Trophoblast cell (in vitro differentiated cells and primary cell): ENCODE measurements around the gene MS4A10.

Experiments used
- DNase-seq, 2 donors: peaks; one replicate each; pipeline ENCODE4 v3.0.0-alpha.2; 2016
- H2AFZ ChIP-seq: 2 replicates; pipeline ENCODE4 v1.6.1; 2013; ENCODE audit warnings: low read length, moderate library complexity, mild to moderate bottlenecking; ENCODE audit not compliant: insufficient read depth, poor library complexity
- H2AK5ac ChIP-seq: 2 replicates; pipeline ENCODE4 v1.6.1; 2013; ENCODE audit warnings: mild to moderate bottlenecking, low read length
- H2BK120ac ChIP-seq: 2 replicates; pipeline ENCODE4 v1.6.1; 2013; ENCODE audit warnings: low read length, mild to moderate bottlenecking, moderate library complexity; ENCODE audit not compliant: insufficient read depth, poor library complexity
- H2BK12ac ChIP-seq: 2 replicates; pipeline ENCODE4 v1.6.1; 2013; ENCODE audit warnings: mild to moderate bottlenecking, low read length, moderate library complexity
- H2BK5ac ChIP-seq: 2 replicates; pipeline ENCODE4 v1.6.1; 2013; ENCODE audit warnings: low read length, low read depth, moderate library complexity, mild to moderate bottlenecking; ENCODE audit not compliant: poor library complexity
- H3K14ac ChIP-seq: 2 replicates; pipeline ENCODE4 v1.6.1; 2013; ENCODE audit warnings: mild to moderate bottlenecking, low read length
- H3K18ac ChIP-seq: 2 replicates; pipeline ENCODE4 v1.6.1; 2013; ENCODE audit warnings: mild to moderate bottlenecking, low read length
- H3K23ac ChIP-seq: 2 replicates; pipeline ENCODE4 v1.6.1; 2013; ENCODE audit warnings: low read length
- H3K27ac ChIP-seq: 2 replicates; pipeline ENCODE4 v1.5.1; 2013; ENCODE audit warnings: low read depth, mild to moderate bottlenecking, inconsistent platforms, low read length, moderate library complexity
- H3K27me3 ChIP-seq: 2 replicates; pipeline ENCODE4 v1.6.1; 2013; ENCODE audit warnings: inconsistent platforms, mild to moderate bottlenecking, low read length, moderate library complexity; ENCODE audit not compliant: insufficient read depth
- H3K36me3 ChIP-seq, 2 experiments: 1 replicate in 1 of 2; 2 replicates in 1 of 2; pipeline ENCODE4 v1.6.1; 2013; ENCODE audit warnings: low read length in 2 of 2, mild to moderate bottlenecking in 2 of 2, moderate library complexity in 1 of 2; ENCODE audit not compliant: insufficient read depth in 2 of 2, control insufficient read depth in 1 of 2
- H3K4ac ChIP-seq: 2 replicates; pipeline ENCODE4 v1.6.1; 2013; ENCODE audit warnings: low read depth, mild to moderate bottlenecking, low read length, moderate library complexity
- H3K4me1 ChIP-seq, 2 experiments: 1 replicate in 1 of 2; 2 replicates in 1 of 2; pipeline ENCODE4 v1.6.1; 2013; ENCODE audit warnings: low read length in 2 of 2, mild to moderate bottlenecking in 2 of 2, moderate library complexity in 1 of 2; ENCODE audit not compliant: insufficient read depth in 2 of 2, control insufficient read depth in 1 of 2
- H3K4me2 ChIP-seq: 2 replicates; pipeline ENCODE4 v1.6.1; 2013; ENCODE audit warnings: inconsistent platforms, mild to moderate bottlenecking, low read length, moderate library complexity
- H3K4me3 ChIP-seq: 2 replicates; pipeline ENCODE4 v1.5.1; 2013; ENCODE audit warnings: mild to moderate bottlenecking, low read depth, low read length, inconsistent platforms
- H3K79me1 ChIP-seq: one replicate; pipeline ENCODE4 v1.6.1; 2013; ENCODE audit warnings: low read length
- H3K79me2 ChIP-seq: 2 replicates; pipeline ENCODE4 v1.6.1; 2013; ENCODE audit warnings: low read length, mild to moderate bottlenecking; ENCODE audit not compliant: control insufficient read depth, insufficient read depth, poor library complexity
- H3K9ac ChIP-seq: 2 replicates; pipeline ENCODE4 v1.6.1; 2013; ENCODE audit warnings: mild to moderate bottlenecking, low read length
- H3K9me3 ChIP-seq: 2 replicates; pipeline ENCODE4 v1.6.1; 2013; ENCODE audit warnings: low read depth, mild to moderate bottlenecking, control low read depth, inconsistent platforms, low read length; ENCODE audit not compliant: insufficient read depth
- H4K12ac ChIP-seq: 2 replicates; pipeline ENCODE4 v1.6.1; 2013; ENCODE audit warnings: low read depth, mild to moderate bottlenecking, low read length, moderate library complexity
- H4K8ac ChIP-seq: 2 replicates; pipeline ENCODE4 v1.6.1; 2013; ENCODE audit warnings: low read depth, mild to moderate bottlenecking, low read length, moderate library complexity
- H4K91ac ChIP-seq: one replicate; pipeline ENCODE4 v1.6.1; 2013; ENCODE audit warnings: low read depth, mild to moderate bottlenecking, low read length, moderate library complexity
- WGBS: extraction: QIAGEN DNeasy Blood & Tissue Kit; methylation state at CpG from one replicate; pipeline ENCODE4 v1.1.7; 2013; ENCODE audit warnings: missing lambda C conversion rate; ENCODE audit not compliant: insufficient read length, insufficient coverage; ENCODE audit errors: extremely low coverage; 5-methylcytosine and 5-hydroxymethylcytosine counted together

The MS4A10 gene

DNA sequence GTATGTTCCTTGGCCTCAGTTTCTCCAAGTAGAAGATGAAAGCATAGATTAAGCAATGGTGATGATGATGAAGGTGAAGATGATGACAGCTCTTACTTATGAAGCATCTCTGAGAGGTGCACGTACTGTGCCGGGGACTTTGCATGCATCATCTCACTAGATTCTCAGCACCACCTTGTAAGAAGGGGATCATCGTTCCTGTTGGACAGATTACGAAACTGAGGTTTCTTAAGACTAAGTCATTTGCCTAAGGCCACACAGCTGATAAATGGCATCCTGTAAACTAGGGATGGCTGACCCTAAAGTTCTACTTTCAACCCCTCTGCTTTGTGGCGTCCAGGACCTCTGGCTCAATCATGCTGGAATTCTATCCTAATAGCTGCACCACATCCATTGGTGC lies 19.8 kb upstream of the MS4A10 start:
- H3K79me1 ChIP-seq, result peaks cover 3% of the 10 kb centered on the region
- H3K18ac ChIP-seq, result no peak overlapping the region
- H3K9ac ChIP-seq, result no peak overlapping the region
- no peak overlapping the region for H3K4ac ChIP-seq
- no peak overlapping the region for H3K14ac ChIP-seq
- no peak overlapping the region for H2BK12ac ChIP-seq
- H3K27ac ChIP-seq, result peak overlapping the region; percentile 11
- no CpG with 5 or more reads among the region's 5 CpGs for WGBS
- no peak overlapping the region for H3K23ac ChIP-seq
- no peak overlapping the region for H3K4me3 ChIP-seq
- H4K8ac ChIP-seq, result no peak overlapping the region
- no peak overlapping the region for H3K4me2 ChIP-seq
- H2BK5ac ChIP-seq, result peak overlapping the region; percentile 17
- no peak overlapping the region for H2AK5ac ChIP-seq
- no peak overlapping the region for H2BK120ac ChIP-seq
- no peaks in the 10 kb centered on the region for H3K9me3 ChIP-seq
- H3K79me2 ChIP-seq, result no peaks in the 10 kb centered on the region
- no peak overlapping the region for H2AFZ ChIP-seq
- H3K4me1 ChIP-seq, result peaks cover 2 to 4% of the 10 kb centered on the region in 2 experiments
- H3K27me3 ChIP-seq, result no peaks in the 10 kb centered on the region
- H4K91ac ChIP-seq, result peak overlapping the region; percentile 30
- DNase-seq, result peak; percentile 78 to 91
- no peak overlapping the region for H4K12ac ChIP-seq
- H3K36me3 ChIP-seq, result no peaks in the 10 kb centered on the region

- no peak overlapping the region for H3K14ac ChIP-seq
- H3K4me2 ChIP-seq, result no peak overlapping the region
- no peak overlapping the region for H2BK120ac ChIP-seq
- H3K9ac ChIP-seq, result no peak overlapping the region
- H3K4me1 ChIP-seq, result peaks cover 2 to 4% of the 10 kb centered on the region in 2 experiments
- no peak overlapping the region for H4K8ac ChIP-seq
- no peak overlapping the region for H3K4ac ChIP-seq
- H4K12ac ChIP-seq, result no peak overlapping the region
- H3K23ac ChIP-seq, result no peak overlapping the region
- no peak for DNase-seq
- no peaks in the 10 kb centered on the region for H3K79me2 ChIP-seq
- no peaks in the 10 kb centered on the region for H3K27me3 ChIP-seq
- H3K18ac ChIP-seq, result no peak overlapping the region
- H2BK5ac ChIP-seq, result no peak overlapping the region
- H2AK5ac ChIP-seq, result no peak overlapping the region
- no peak overlapping the region for H2BK12ac ChIP-seq
- WGBS, result no CpG with 5 or more reads among the region's 10 CpGs
- no peak overlapping the region for H3K27ac ChIP-seq
- H3K79me1 ChIP-seq, result peaks cover 3% of the 10 kb centered on the region
- H3K9me3 ChIP-seq, result no peaks in the 10 kb centered on the region
- H3K4me3 ChIP-seq, result no peak overlapping the region
- H2AFZ ChIP-seq, result no peak overlapping the region
- H3K36me3 ChIP-seq, result no peaks in the 10 kb centered on the region
- peak overlapping the region; percentile 15 for H4K91ac ChIP-seq
Observed at GRCh38 chr11:60766547-60766946, 18.6 kb upstream of the MS4A10 start.

DNA sequence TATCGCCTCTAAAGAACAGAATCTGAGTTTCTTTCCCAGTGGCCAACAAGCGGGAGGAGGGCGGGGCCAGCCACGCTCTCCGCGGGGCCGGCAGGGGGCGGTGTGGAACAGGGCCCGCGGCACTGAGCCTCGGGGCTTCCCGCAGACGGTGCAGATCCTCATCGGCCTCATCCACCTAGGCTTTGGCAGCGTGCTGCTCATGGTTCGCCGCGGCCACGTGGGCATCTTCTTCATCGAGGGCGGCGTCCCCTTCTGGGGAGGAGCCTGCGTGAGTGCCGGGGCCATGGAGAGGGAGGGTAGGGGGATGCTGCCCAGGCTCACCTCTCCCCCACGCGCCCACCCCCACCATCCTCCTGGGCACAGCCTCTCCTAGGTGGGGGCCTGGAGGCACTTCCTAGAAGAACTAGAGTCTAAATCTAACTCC lies 17.7 kb upstream of the MS4A10 start:
- no peak overlapping the region for H3K23ac ChIP-seq
- H3K79me1 ChIP-seq, result peaks cover 3% of the 10 kb centered on the region
- no peak overlapping the region for H3K18ac ChIP-seq
- H3K27ac ChIP-seq, result no peak overlapping the region
- H2BK12ac ChIP-seq, result no peak overlapping the region
- H3K4me2 ChIP-seq, result no peak overlapping the region
- DNase-seq, result peak; percentile 27 to 54
- no peak overlapping the region for H3K9ac ChIP-seq
- H2AK5ac ChIP-seq, result no peak overlapping the region
- H2BK120ac ChIP-seq, result no peak overlapping the region
- no peak overlapping the region for H3K4ac ChIP-seq
- H3K36me3 ChIP-seq, result no peaks in the 10 kb centered on the region
- WGBS, result no CpG with 5 or more reads among the region's 26 CpGs
- H4K8ac ChIP-seq, result no peak overlapping the region
- H2BK5ac ChIP-seq, result no peak overlapping the region
- H3K4me3 ChIP-seq, result no peak overlapping the region
- no peak overlapping the region for H3K14ac ChIP-seq
- H3K9me3 ChIP-seq, result no peaks in the 10 kb centered on the region
- no peak overlapping the region for H4K12ac ChIP-seq
- no peaks in the 10 kb centered on the region for H3K79me2 ChIP-seq
- no peak overlapping the region for H2AFZ ChIP-seq
- H4K91ac ChIP-seq, result no peak overlapping the region
- peaks cover 2 to 4% of the 10 kb centered on the region in 2 experiments for H3K4me1 ChIP-seq
- H3K27me3 ChIP-seq, result no peaks in the 10 kb centered on the region

DNA sequence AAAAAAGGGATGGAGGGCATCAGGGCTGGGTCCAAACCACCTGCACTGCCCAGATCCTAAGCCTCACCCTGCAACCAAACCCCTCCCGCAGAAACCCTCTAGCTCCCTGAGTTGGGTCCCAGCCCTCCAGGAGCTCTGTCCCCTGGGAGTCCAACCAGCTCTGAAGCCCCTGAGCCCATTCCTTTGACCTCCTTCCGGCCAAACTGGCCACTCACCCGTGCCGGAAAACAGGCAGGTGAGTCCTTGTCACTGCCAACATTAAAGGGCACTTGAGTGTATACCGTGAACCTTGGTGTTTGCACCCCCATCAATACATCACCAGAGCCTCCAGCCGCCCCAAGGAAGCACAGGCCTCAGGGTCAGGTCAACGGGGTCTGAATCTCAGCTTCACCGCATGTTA lies 16.9 kb upstream of the MS4A10 start:
- no peak overlapping the region for H2BK5ac ChIP-seq
- H3K4me2 ChIP-seq, result no peak overlapping the region
- H3K79me2 ChIP-seq, result no peaks in the 10 kb centered on the region
- peaks cover 3% of the 10 kb centered on the region for H3K79me1 ChIP-seq
- no peak overlapping the region for H3K4me3 ChIP-seq
- H3K23ac ChIP-seq, result no peak overlapping the region
- H3K36me3 ChIP-seq, result no peaks in the 10 kb centered on the region
- no peaks in the 10 kb centered on the region for H3K27me3 ChIP-seq
- H4K8ac ChIP-seq, result no peak overlapping the region
- no peak overlapping the region for H3K14ac ChIP-seq
- H4K91ac ChIP-seq, result no peak overlapping the region
- no peak overlapping the region for H2AK5ac ChIP-seq
- no peak overlapping the region for H3K9ac ChIP-seq
- no peak overlapping the region for H3K4ac ChIP-seq
- H2BK120ac ChIP-seq, result no peak overlapping the region
- H4K12ac ChIP-seq, result no peak overlapping the region
- H3K18ac ChIP-seq, result no peak overlapping the region
- no peak overlapping the region for H3K27ac ChIP-seq
- DNase-seq, result no peak
- no peaks in the 10 kb centered on the region for H3K9me3 ChIP-seq
- peaks cover 2 to 4% of the 10 kb centered on the region in 2 experiments for H3K4me1 ChIP-seq
- no peak overlapping the region for H2BK12ac ChIP-seq
- no CpG with 5 or more reads among the region's 8 CpGs for WGBS
- H2AFZ ChIP-seq, result no peak overlapping the region
